ENCODE measurements around the gene TMEM59.
"Not testable (repeated sequence)": the region's sequence is repeated elsewhere in the genome, so short reads cannot be mapped to it uniquely, and the experiment has no call there.

TMEM59 gene

GRCh38 chr1:54052934-54053744, at the start of gene TMEM59, which contains the start of gene TCEANC2:
Gene TMEM59, minus strand, starts transcription at chr1:54053204. Its CDS starts 16 bp downstream, at chr1:54053188.
Gene TCEANC2, plus strand, starts transcription at chr1:54053608. Its CDS starts 815 bp downstream, at chr1:54054423.
- Histone ChIP-seq H3K4me3 (ENCODE audit: low read depth, low read length) (peak within 1 kb of the TSS; percentile 97), H2AFZ (ENCODE audit: low read length, unreplicated experiment) (peak within 1 kb of the TSS; percentile 99), H3K27me3 (ENCODE audit: insufficient read depth, low read length) (no peaks in the 10 kb centered on the region), H3K27ac (ENCODE audit: low read depth, low read length) (peak within 1 kb of the TSS; percentile 63), H3K4me1 (ENCODE audit: control insufficient read depth, insufficient read depth, low read length, unreplicated experiment) (peaks cover 26% of the 10 kb centered on the region), H3K79me2 (ENCODE audit: control insufficient read depth, insufficient read depth, low read length, unreplicated experiment) (peaks cover 48% of the 10 kb centered on the region), H3K36me3 (ENCODE audit: insufficient read depth, low read length) (no peaks in the 10 kb centered on the region)

GRCh38 chr1:54100500-54100899, 47.5 kb upstream of the TMEM59 start:
- Histone ChIP-seq H3K27me3 (ENCODE audit: insufficient read depth, low read length) (no peaks in the 10 kb centered on the region), H2AFZ (ENCODE audit: low read length, unreplicated experiment) (no peak overlapping the region), H3K27ac (ENCODE audit: low read depth, low read length) (no peak overlapping the region), H3K79me2 (ENCODE audit: control insufficient read depth, insufficient read depth, low read length, unreplicated experiment) (no peaks in the 10 kb centered on the region), H3K36me3 (ENCODE audit: insufficient read depth, low read length) (no peaks in the 10 kb centered on the region), H3K4me3 (ENCODE audit: low read depth, low read length) (no peak overlapping the region), H3K4me1 (ENCODE audit: control insufficient read depth, insufficient read depth, low read length, unreplicated experiment) (no peaks in the 10 kb centered on the region)

GRCh38 chr1:54099061-54099610, 46.1 kb upstream of the TMEM59 start:
- no peak overlapping the region for H2AFZ ChIP-seq (ENCODE audit: low read length, unreplicated experiment)
- H3K4me3 ChIP-seq (ENCODE audit: low read depth, low read length) = no peak overlapping the region

GRCh38 chr1:54096877-54097240, 43.9 kb upstream of the TMEM59 start:
- no peak overlapping the region for H2AFZ ChIP-seq (ENCODE audit: low read length, unreplicated experiment)
- H3K27ac ChIP-seq (ENCODE audit: low read depth, low read length) = no peak overlapping the region
- H3K4me1 ChIP-seq (ENCODE audit: control insufficient read depth, insufficient read depth, low read length, unreplicated experiment) = no peaks in the 10 kb centered on the region
- no peaks in the 10 kb centered on the region for H3K79me2 ChIP-seq (ENCODE audit: control insufficient read depth, insufficient read depth, low read length, unreplicated experiment)
- no peak overlapping the region for H3K4me3 ChIP-seq (ENCODE audit: low read depth, low read length)
- H3K36me3 ChIP-seq (ENCODE audit: insufficient read depth, low read length) = no peaks in the 10 kb centered on the region
- no peaks in the 10 kb centered on the region for H3K27me3 ChIP-seq (ENCODE audit: insufficient read depth, low read length)

More at GRCh38 chr1:54099061-54099610, 46.1 kb upstream of the TMEM59 start:
- no peaks in the 10 kb centered on the region for H3K27me3 ChIP-seq (ENCODE audit: insufficient read depth, low read length)
- no peaks in the 10 kb centered on the region for H3K4me1 ChIP-seq (ENCODE audit: control insufficient read depth, insufficient read depth, low read length, unreplicated experiment)
- H3K36me3 ChIP-seq (ENCODE audit: insufficient read depth, low read length) = no peaks in the 10 kb centered on the region
- no peak overlapping the region for H3K27ac ChIP-seq (ENCODE audit: low read depth, low read length)
- H3K79me2 ChIP-seq (ENCODE audit: control insufficient read depth, insufficient read depth, low read length, unreplicated experiment) = no peaks in the 10 kb centered on the region

- Histone ChIP-seq H2AFZ (ENCODE audit: low read length, unreplicated experiment) (no peak overlapping the region), H3K27me3 (ENCODE audit: insufficient read depth, low read length) (no peaks in the 10 kb centered on the region), H3K4me3 (ENCODE audit: low read depth, low read length) (no peak overlapping the region), H3K27ac (ENCODE audit: low read depth, low read length) (no peak overlapping the region), H3K36me3 (ENCODE audit: insufficient read depth, low read length) (no peaks in the 10 kb centered on the region), H3K79me2 (ENCODE audit: control insufficient read depth, insufficient read depth, low read length, unreplicated experiment) (no peaks in the 10 kb centered on the region), H3K4me1 (ENCODE audit: control insufficient read depth, insufficient read depth, low read length, unreplicated experiment) (no peaks in the 10 kb centered on the region)
These were observed 43.3 kb upstream of the TMEM59 start for GRCh38 chr1:54096227-54096876.

- H3K27ac ChIP-seq (ENCODE audit: low read depth, low read length) = no peak overlapping the region
- H2AFZ ChIP-seq (ENCODE audit: low read length, unreplicated experiment) = no peak overlapping the region
- H3K27me3 ChIP-seq (ENCODE audit: insufficient read depth, low read length) = no peaks in the 10 kb centered on the region
- H3K4me3 ChIP-seq (ENCODE audit: low read depth, low read length) = no peak overlapping the region
- no peaks in the 10 kb centered on the region for H3K79me2 ChIP-seq (ENCODE audit: control insufficient read depth, insufficient read depth, low read length, unreplicated experiment)
- no peaks in the 10 kb centered on the region for H3K4me1 ChIP-seq (ENCODE audit: control insufficient read depth, insufficient read depth, low read length, unreplicated experiment)
- no peaks in the 10 kb centered on the region for H3K36me3 ChIP-seq (ENCODE audit: insufficient read depth, low read length)
These were observed 42.7 kb upstream of the TMEM59 start for GRCh38 chr1:54095546-54096226.

- H3K4me1 ChIP-seq (ENCODE audit: control insufficient read depth, insufficient read depth, low read length, unreplicated experiment); H3K36me3 ChIP-seq (ENCODE audit: insufficient read depth, low read length); H3K79me2 ChIP-seq (ENCODE audit: control insufficient read depth, insufficient read depth, low read length, unreplicated experiment); H3K4me3 ChIP-seq (ENCODE audit: low read depth, low read length); H2AFZ ChIP-seq (ENCODE audit: low read length, unreplicated experiment); H3K27ac ChIP-seq (ENCODE audit: low read depth, low read length); H3K27me3 ChIP-seq (ENCODE audit: insufficient read depth, low read length): not testable (repeated sequence)
These were observed 41.7 kb upstream of the TMEM59 start for GRCh38 chr1:54094730-54095105.

GRCh38 chr1:54094001-54094729, 41.2 kb upstream of the TMEM59 start:
- Histone ChIP-seq H3K27ac (ENCODE audit: low read depth, low read length) (no peak overlapping the region), H3K4me1 (ENCODE audit: control insufficient read depth, insufficient read depth, low read length, unreplicated experiment) (no peaks in the 10 kb centered on the region), H3K27me3 (ENCODE audit: insufficient read depth, low read length) (no peaks in the 10 kb centered on the region), H2AFZ (ENCODE audit: low read length, unreplicated experiment) (no peak overlapping the region), H3K79me2 (ENCODE audit: control insufficient read depth, insufficient read depth, low read length, unreplicated experiment) (no peaks in the 10 kb centered on the region), H3K36me3 (ENCODE audit: insufficient read depth, low read length) (no peaks in the 10 kb centered on the region), H3K4me3 (ENCODE audit: low read depth, low read length) (no peak overlapping the region)

- H3K27me3 ChIP-seq (ENCODE audit: insufficient read depth, low read length) = no peaks in the 10 kb centered on the region
- no peaks in the 10 kb centered on the region for H3K4me1 ChIP-seq (ENCODE audit: control insufficient read depth, insufficient read depth, low read length, unreplicated experiment)
- H3K4me3 ChIP-seq (ENCODE audit: low read depth, low read length) = no peak overlapping the region
- no peak overlapping the region for H2AFZ ChIP-seq (ENCODE audit: low read length, unreplicated experiment)
- H3K27ac ChIP-seq (ENCODE audit: low read depth, low read length) = no peak overlapping the region
- no peaks in the 10 kb centered on the region for H3K79me2 ChIP-seq (ENCODE audit: control insufficient read depth, insufficient read depth, low read length, unreplicated experiment)
- H3K36me3 ChIP-seq (ENCODE audit: insufficient read depth, low read length) = no peaks in the 10 kb centered on the region
These were observed 38.7 kb upstream of the TMEM59 start for GRCh38 chr1:54091666-54092065.

GRCh38 chr1:54088385-54088784, 35.4 kb upstream of the TMEM59 start:
- Histone ChIP-seq H3K27ac (ENCODE audit: low read depth, low read length) (no peak overlapping the region), H3K4me3 (ENCODE audit: low read depth, low read length) (no peak overlapping the region), H2AFZ (ENCODE audit: low read length, unreplicated experiment) (no peak overlapping the region), H3K4me1 (ENCODE audit: control insufficient read depth, insufficient read depth, low read length, unreplicated experiment) (no peaks in the 10 kb centered on the region), H3K79me2 (ENCODE audit: control insufficient read depth, insufficient read depth, low read length, unreplicated experiment) (no peaks in the 10 kb centered on the region), H3K27me3 (ENCODE audit: insufficient read depth, low read length) (no peaks in the 10 kb centered on the region), H3K36me3 (ENCODE audit: insufficient read depth, low read length) (no peaks in the 10 kb centered on the region)
